GM18519 (cell line): ENCODE measurements around the gene DMAC2L.

Source experiments
- ATAC-seq: cut with Tn5 transposase; IDR thresholded peaks from one replicate; pipeline ENCODE4 v1.9.1; 2021; ENCODE audit warnings: mild to moderate bottlenecking, moderate library complexity; ENCODE audit not compliant: unreplicated experiment, low FRiP score

The DMAC2L gene

DNA sequence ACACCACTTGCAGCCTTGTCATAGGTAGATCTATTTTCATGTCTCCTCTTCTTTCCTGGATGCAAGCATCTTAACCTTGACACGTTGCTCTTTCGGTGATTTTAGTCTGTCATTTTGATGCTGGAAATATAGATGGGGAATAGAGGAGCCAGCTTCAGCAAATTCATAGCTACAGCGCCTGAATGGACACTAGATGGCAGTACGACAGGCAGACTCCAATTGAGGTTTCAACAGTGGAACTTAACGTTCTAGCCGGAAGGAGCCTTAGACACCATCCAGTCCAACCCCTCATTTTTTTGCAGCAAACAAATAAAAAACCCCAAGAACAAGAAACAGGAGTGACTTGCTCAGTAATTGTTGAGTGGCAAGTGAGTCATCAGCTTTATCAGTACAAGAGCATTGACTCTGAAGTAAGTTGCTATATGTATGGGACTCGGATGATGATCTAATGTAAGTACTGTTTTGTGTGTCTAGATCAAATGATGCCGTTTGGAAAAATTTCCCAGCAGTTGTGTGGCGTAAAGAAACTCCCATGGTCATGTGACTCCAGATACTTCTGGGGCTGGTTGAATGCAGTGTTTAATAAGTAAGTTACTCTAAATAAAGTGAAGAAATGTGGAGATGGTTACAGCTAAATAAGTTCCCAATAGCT is 9.0 kb downstream of the DMAC2L start:
- peak; percentile 82 for ATAC-seq

GRCh38 chr14:50331596-50331995 is 19.5 kb downstream of the DMAC2L start:
- no peak for ATAC-seq

- no peak for ATAC-seq
These were observed 20.9 kb downstream of the DMAC2L start for GRCh38 chr14:50333014-50333509.

GRCh38 chr14:50334211-50334610 is 22.1 kb downstream of the DMAC2L start:
- no peak for ATAC-seq

DNA sequence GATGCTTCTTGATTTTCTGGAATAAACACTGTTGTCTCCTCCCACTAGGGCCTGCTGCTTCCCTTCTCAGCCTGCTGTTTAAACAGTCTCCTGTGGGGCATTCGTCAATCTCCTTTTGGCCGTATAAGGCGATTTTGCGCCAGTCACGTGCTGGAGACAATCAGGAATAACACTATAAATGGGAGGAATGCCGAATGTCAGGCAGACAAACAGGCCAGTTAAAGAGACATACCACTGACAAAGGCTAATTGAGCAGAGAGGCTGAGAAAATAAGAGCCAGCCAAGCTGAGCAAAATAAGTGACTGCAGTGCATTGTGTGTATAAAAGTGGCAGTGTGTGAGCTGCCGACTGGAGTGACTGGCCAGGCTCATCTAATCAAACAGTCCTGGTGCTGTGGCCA is 23.3 kb downstream of the DMAC2L start:
- ATAC-seq, result no peak

GRCh38 chr14:50335989-50336824 is 24.1 kb downstream of the DMAC2L start:
- ATAC-seq, result no peak

DNA sequence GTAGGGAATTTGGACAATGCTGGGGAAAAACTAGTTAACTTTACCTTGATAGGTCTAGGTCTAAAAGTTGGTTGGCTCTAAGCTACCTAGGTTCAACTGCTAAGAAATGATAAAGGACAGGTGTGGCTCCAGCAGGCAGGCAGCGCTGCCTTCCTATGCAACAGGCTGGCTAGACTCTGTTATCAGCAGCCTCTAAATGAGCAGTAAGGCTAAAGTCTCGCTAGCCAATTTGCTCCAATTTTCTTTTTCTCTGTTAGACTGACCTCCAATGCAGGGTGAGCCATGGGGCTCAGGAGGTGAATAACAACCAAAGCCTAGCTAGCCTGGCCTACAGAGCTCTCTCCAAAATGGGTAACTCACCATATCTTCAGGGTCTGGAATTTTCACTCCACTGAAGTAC is 26.5 kb downstream of the DMAC2L start:
- no peak for ATAC-seq

- no peak for ATAC-seq
These were observed 27.2 kb downstream of the DMAC2L start for GRCh38 chr14:50339178-50339804.

GRCh38 chr14:50340045-50340444 is 27.9 kb downstream of the DMAC2L start:
- ATAC-seq, result no peak

GRCh38 chr14:50340963-50341362 is 28.8 kb downstream of the DMAC2L start:
- no peak for ATAC-seq

DNA sequence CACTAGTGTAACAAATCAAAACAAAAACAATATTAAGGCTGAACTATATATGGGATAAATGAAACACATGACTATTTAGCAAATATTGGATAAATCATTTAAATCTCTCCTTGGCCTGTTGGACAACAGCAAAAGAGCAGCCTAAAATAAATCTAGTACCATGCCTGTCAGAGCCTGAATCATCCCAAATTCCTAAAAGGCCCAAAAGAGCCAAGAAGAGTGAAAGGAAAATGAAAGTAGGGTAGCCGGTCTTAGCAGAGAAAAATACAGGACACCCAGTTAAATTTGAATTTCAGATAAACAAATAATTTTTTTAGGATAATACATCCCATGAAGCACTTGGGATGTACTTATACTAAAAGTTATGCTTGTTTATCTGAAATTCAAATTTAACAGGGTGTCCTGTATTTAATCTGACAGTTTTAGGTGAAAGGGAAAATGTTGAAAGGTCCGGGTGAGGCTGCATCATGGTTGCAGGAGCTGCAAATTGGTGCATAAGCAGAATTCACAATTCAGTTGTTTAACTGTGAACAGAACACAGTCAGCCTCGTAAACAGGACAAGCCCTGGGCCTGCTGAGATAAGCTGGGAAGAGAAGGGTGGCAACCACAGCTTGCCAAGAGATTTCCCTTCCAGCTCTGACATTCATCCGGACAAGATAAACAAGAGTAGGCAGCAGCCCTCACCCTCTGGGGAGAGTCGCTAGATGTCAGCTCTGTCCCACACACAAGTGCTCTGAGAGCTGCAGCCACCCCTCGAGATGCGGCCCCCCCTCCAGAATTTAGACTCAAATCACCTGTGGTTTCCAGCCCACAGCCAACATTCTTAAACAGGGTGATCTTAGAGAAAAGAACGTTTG is 30.3 kb downstream of the DMAC2L start:
- ATAC-seq, result peak; percentile 55

GRCh38 chr14:50343434-50343833 is 31.3 kb downstream of the DMAC2L start:
- ATAC-seq, result no peak

DNA sequence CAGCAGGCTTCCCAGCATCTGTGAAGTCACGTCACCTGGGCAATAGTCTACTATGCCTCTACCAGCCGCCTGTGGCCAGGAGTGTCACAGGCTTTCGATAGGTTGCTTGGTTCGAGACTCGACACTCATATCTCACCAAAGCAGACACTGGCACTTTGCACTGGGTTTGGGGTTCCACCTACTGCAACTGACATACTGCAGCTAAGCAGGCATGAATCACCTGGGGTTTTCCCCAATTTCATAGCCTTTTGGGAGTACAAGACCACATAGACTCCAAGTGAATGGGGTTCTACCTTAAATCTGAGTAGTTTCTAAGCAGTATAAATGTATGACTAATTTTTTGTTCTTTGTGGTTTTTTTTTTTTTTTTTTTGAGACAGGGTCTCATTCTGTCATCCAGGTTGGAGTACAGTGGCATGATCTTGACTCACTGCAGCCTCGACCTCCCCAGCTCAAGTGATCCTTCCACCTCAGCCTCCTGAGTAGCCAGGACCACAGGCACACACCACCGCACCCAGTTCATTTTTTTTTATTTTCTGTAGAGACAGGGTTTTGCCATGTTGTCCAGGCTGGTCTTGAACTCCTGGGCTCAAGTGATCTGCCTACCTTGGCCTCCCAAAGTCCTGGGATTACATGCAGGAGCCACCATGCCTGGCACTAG is 32.1 kb downstream of the DMAC2L start:
- ATAC-seq, result no peak

DNA sequence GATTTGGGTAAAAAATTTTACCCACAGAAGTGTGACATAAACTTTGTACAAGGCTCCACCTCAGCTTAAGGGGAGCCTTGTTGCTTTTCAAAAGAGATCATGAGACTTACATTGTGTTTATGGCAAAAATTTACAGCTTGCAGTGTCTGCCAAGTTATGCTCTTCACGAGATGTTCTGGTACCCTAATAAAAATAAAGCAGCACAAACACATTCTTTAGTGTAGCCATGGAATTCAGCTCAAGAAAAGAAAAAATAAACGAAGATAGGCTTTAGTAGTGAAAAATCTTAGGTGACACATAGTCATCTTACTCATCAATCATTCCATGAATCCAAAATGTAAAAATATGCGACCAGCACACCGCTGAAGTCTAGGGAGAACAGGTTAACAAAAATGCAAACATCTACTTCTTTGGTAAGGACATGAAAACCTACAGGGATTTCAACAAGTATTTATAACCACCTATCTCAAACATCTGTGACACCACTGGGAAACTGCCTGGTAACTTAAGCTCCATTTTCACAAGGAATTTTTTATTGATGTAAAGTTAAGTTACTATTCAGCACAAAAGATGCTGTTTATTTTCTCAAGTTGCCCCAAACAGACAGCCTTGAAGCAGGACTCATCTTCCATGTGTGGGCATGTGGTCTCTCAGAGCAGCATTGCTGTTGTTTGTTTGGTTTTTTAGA is 32.9 kb downstream of the DMAC2L start:
- no peak for ATAC-seq

DNA sequence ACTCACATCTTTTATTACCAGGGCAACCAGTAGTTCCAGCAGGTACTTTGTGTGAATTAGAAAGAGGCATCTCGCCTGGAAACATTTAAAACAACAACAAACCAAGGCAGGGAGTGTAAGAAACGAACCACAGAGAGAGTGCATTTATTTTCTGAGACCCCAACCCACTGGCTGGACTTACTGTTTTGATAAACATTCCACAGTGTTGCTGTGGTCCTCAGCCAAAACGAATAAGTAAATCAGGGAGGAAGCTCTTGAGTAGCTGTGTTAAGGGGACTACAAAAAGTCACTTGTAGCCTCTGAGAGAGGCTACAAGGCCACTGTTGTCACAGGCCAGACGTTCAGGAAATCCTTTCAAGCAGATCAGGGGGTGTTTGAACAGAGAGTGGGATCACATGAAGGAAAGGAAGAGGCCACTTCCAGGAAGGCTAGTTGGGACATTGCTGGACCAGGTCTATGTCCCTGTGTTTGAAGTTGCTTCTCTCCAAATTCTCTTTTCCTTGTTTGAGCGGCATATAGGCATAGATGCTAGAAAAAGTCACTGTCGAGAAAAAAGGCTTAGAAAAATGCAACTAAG is 33.8 kb downstream of the DMAC2L start:
- no peak for ATAC-seq

GRCh38 chr14:50347521-50347920 is 35.4 kb downstream of the DMAC2L start:
- ATAC-seq, result no peak

DNA sequence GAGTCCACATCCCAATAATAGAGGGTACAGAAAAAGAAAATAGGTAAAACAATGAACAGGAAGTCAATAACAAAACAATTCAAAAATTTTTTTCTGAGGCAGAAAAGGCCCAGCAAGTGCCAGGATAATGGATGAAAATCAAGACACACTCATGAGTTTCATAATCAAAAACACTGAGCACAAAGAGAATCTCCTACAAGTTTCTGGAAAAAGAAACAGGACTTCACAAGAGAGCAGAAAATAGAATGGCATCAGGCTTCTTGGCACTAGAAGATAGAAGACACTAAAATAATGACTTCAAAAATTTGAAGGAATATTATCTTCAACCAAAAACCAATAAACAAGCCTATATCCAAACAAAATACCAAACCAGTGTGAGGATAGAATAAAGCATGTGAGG is 36.8 kb downstream of the DMAC2L start:
- ATAC-seq, result no peak

GRCh38 chr14:50350975-50351374 is 38.9 kb downstream of the DMAC2L start:
- no peak for ATAC-seq

GRCh38 chr14:50352584-50352983 is 40.5 kb downstream of the DMAC2L start:
- no peak for ATAC-seq
